NCI-H82 (cell line): ENCODE measurements around the gene LRRK2.
A peak's percentile ranks its signal among the peaks of the same experiment; 100 is the strongest.
"Not testable (repeated sequence)": the region's sequence is repeated elsewhere in the genome, so short reads cannot be mapped to it uniquely, and the experiment has no call there.

Experiments
- DNase-seq: peaks from one replicate; lab custom pipeline; 2025; lab: John Stamatoyannopoulos, UW

Gene LRRK2

GRCh38 chr12:40314927-40315326 is 90.1 kb downstream of the LRRK2 start:
- no peak for DNase-seq

GRCh38 chr12:40315375-40315774 is 90.6 kb downstream of the LRRK2 start:
- DNase-seq = no peak

- DNase-seq = no peak
Measured at GRCh38 chr12:40324261-40324660, 99.5 kb downstream of the LRRK2 start.

GRCh38 chr12:40325349-40325960 is 100.7 kb downstream of the LRRK2 start:
- peak; percentile 78 for DNase-seq

GRCh38 chr12:40327535-40327934 is 102.7 kb downstream of the LRRK2 start:
- no peak for DNase-seq

GRCh38 chr12:40330180-40330579 is 105.4 kb downstream of the LRRK2 start:
- DNase-seq = no peak

GRCh38 chr12:40331886-40332285 is 107.1 kb downstream of the LRRK2 start:
- DNase-seq = peak; percentile 22

- DNase-seq = peak; percentile 17
Measured at GRCh38 chr12:40335991-40336390, 111.2 kb downstream of the LRRK2 start.

GRCh38 chr12:40336573-40337199 is 111.9 kb downstream of the LRRK2 start:
- DNase-seq = peak; percentile 60

GRCh38 chr12:40338071-40338470 is 113.3 kb downstream of the LRRK2 start:
- DNase-seq = no peak

GRCh38 chr12:40338621-40339020 is 113.8 kb downstream of the LRRK2 start:
- DNase-seq = peak; percentile 74

GRCh38 chr12:40342010-40342409 is 117.2 kb downstream of the LRRK2 start:
- DNase-seq = no peak

- DNase-seq = no peak
Measured at GRCh38 chr12:40343124-40343523, 118.3 kb downstream of the LRRK2 start.

- DNase-seq = no peak
Measured at GRCh38 chr12:40344312-40344711, 119.5 kb downstream of the LRRK2 start.

- no peak for DNase-seq
Measured at GRCh38 chr12:40351976-40352375, 127.2 kb downstream of the LRRK2 start.

GRCh38 chr12:40375076-40375475 is 150.3 kb downstream of the LRRK2 start:
- no peak for DNase-seq

- no peak for DNase-seq
Measured at GRCh38 chr12:40376533-40377267, 151.9 kb downstream of the LRRK2 start.

GRCh38 chr12:40378691-40379090 is 153.9 kb downstream of the LRRK2 start:
- no peak for DNase-seq

- no peak for DNase-seq
Measured at GRCh38 chr12:40382217-40382616, 157.4 kb downstream of the LRRK2 start.

GRCh38 chr12:40387279-40387678 is 162.5 kb downstream of the LRRK2 start:
- not testable (repeated sequence) for DNase-seq

- no peak for DNase-seq
Measured at GRCh38 chr12:40390980-40391379, 166.2 kb downstream of the LRRK2 start.

- DNase-seq = no peak
Measured at GRCh38 chr12:40393026-40393425, 168.2 kb downstream of the LRRK2 start.

GRCh38 chr12:40399656-40400055 is 174.9 kb downstream of the LRRK2 start:
- DNase-seq = no peak
